ENCODE measurements around the gene CEL.
A peak's percentile ranks its signal among the peaks of the same experiment; 100 is the strongest.

Gene CEL

DNA sequence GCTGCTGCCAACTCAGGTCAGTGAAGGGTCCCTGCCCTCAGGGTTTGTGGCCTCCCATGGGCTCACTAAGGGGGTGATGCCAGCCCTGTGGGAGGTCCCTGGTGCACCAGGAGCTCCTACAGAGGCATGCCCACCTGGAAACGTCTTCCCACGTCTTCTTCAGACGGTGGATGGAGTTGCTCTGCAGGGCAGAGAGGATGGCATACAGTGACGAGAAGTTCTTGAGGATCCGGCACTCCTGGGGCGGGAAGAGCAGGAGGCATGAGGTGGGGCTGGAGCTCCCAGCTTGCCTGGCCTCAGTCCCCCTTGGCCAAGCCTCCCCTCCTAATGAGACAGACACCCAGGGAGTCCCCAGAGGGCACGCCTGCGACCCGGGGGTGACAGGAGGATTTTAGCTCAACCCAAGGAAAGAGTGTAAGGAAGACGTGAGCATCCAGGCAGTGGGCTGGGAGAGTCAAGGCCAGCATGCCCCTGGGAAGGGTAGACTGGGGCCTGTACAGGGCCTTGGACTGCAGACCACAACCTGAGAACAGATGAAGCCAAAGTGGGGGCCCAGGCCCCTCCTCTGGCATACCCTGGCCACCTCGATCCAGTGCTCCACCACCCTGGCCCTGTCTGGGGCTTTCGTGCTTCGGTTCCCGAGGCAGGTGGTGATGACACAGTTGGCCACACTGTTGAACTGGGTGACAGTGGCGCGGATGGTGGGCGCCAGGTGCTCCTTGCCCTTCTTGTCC is 44.9 kb downstream of the CEL start:
- no peak for DNase-seq

- no peak for DNase-seq
Measured at GRCh38 chr9:133107245-133107722, 45.5 kb downstream of the CEL start.

GRCh38 chr9:133107961-133108793 is 46.4 kb downstream of the CEL start:
- no peak for DNase-seq

GRCh38 chr9:133108794-133109641 is 47.2 kb downstream of the CEL start:
- DNase-seq: no peak

GRCh38 chr9:133109931-133110650 is 48.3 kb downstream of the CEL start:
- no peak for DNase-seq

DNA sequence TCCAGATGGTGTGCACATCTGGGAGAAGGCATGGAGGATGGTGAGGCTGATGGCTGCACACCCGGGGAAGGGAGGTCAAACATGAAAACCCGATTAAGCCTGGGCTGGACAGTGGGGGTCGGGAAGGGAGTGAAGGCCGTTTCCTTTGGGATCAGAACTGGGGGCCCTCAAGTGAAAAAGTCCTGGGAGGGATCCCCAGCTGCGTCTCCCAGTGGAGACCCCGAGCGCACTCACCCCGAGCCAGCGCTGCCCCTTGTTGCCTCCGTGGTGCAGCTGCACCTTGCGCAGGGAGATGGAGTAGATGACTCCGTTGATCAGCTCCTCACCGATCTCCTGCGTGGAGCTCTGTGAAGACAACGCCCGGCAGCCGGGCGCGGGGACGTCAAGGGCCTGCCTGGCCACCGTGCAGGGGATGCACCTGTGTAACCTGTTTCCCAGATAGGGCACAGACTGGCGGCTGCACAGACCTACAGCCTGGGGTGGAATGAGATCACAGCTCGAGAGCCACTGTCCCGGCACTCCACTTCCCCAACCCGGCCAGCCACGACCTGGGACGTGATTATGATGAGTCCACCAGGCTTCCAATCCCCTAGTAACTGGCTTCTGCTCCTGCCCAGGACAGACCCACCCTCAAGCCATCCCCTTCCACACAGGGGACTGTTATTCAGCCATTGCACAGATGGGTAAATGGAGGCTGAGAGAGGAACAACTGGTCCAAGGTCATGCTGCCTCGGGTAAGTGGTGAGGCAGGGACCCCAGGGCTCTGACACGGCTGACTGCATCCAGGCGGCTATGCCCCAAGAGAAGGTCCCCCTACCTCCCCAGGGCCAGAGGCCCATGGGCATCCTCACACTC is 50.3 kb downstream of the CEL start:
- DNase-seq: no peak

GRCh38 chr9:133112663-133113026 is 50.9 kb downstream of the CEL start:
- DNase-seq: peak; percentile 48

- no peak for DNase-seq
Measured at GRCh38 chr9:133113163-133113948, 51.6 kb downstream of the CEL start.

DNA sequence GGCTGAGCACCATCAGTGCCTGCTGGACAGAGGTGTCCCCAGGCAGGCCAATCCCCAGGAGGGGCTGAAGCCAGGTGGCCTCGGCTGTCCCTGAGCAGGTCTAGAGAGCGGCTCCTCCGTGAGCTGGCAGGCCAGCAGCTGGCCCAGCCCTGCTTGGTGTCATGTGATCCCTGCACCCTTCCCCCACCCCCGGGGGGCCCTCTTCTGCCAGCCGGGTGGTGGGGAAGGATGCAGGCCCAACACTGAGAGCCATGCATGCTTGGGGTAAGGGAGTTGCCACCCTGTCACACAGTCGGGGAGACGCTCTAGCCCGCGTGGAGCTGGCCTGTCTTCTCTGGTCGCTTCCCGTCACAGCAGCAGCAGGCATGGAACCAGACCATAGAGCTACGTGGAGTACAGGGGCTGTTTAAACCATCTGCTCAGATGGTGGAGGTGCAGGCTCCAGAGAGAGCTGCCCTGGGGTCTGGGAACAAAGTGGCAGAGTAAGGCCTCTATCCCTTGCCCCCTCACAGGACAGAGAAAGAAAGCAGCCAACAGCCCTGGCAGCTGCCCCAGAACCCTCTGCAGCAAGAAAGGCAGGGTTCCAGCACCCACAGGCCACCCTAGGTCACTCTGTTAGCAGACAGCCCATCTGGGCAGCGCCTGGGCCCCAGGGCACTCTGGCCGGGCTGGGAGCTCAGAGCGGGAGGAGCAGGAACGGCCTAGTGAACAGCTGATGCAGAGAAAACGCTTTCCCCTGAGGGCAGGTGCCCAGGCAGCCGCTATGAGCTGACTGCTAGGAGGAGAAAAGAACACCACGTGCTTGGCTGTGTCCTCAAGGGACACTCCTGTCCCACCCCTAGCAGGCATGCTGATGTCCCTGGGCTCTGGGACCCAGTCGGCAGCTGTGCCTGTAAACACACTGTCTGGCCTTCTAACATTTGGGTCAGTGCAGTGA is 52.4 kb downstream of the CEL start:
- no peak for DNase-seq

DNA sequence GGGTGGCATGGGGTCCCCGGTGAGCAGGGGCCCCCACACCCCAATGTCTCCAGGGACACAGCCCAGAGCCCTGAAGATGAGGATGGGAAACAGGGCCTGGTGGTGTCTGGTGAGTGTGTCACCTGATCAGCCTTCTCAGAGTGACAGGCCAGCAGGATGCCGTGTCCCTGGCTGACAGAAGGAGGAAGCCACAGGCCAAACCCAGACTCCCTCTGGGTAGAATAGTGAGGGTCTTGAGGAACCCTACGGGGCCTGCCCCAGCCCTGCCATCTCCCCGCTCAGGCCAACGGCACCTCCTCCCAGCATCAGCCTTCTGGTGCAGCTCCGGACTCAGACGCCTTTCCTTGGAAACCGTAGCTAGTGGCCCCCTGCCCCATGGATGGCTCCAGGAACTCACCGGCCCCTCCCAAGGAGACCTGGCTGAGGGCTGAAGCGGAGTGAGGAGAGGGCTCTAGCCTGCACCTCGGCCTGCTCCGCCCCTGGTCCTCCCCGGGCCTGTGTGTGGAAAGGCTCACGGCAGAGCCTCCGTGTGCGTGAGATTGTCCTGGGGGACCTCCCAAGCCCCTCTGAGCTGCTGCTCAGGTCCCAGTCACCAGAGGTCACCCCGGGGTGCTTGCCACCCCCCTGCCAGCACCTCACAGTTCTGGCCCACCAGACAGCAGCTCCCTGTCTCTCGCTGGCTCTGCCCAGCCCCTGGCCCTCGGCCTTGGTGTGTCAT is 53.3 kb downstream of the CEL start:
- no peak for DNase-seq

DNA sequence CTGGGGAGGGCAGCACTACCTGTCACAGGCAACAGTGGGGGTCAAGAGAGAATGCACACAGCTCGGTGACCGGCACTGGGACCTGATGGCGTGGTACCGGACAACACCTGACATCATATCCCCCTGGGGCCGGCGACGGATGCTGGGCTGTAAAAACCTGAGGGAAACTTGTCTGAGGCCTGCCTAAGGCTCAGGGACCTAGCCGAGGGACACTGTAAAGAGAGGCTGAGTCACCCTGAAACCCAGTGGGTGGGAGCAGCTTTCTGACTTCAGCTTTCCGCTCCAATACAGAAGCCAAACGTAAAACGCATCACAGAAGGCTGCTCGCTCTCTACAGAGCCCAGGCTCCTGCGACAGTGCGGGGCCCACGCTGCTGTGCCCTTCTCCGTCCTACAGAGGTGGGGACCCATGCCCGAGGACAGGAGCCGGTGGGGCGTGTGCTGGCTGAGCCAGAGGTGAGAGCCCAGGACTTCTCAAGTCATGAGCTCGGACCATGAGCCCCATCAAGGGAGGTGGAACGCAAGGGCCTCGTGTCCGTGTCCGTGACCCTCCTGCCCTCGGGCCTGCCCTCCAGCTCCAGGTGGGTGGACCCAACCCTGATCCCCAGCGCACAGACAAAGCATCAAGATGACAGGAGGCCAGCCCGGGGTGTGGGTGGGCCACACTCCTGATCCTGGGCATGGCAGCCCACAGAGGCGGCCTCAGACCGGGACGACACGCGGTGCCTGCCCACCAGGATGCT is 54.0 kb downstream of the CEL start:
- DNase-seq: peak; percentile 41

DNA sequence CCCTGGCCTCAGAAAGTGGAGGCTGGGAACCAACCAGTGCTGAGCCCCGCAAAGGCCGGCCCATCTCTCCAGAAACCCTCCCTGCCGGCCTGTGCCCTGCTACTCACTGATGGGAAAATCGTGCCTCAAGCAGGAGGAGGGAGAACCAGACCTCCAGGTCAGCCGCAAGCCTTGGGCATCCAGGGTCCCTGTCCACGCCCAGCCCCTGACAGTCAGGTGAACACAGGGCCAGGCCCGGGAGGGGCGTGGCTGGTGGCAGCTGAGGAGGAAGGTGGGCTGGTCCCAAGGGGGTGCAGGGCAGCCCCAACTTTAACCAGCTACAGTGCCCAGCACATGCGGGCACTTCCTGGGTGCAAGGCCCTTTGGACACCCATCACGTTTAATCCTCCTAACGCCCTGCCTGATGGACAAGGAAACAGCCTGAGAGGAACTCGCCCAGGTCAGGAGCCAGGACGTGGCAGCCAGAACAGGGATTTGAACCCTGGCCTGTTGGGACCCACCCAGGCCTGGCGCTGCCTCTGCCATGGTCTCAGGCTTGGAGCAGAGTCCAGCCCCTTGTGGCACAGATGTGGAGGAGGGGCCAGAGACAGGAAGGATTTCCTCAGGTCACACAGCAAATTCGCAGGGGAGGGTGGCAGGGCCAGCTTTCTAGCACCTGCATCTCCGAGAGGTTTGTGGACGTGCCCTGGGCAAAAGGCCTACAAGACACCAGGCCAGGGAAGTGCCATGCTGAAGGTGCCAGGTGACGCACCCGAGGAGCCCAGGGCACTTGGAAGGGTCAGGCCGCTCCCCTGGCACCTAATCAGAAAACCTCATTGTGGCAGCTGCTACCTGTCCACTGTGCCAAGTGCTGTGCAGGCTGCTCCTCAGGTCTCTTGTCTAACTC is 54.8 kb downstream of the CEL start:
- DNase-seq: no peak

DNA sequence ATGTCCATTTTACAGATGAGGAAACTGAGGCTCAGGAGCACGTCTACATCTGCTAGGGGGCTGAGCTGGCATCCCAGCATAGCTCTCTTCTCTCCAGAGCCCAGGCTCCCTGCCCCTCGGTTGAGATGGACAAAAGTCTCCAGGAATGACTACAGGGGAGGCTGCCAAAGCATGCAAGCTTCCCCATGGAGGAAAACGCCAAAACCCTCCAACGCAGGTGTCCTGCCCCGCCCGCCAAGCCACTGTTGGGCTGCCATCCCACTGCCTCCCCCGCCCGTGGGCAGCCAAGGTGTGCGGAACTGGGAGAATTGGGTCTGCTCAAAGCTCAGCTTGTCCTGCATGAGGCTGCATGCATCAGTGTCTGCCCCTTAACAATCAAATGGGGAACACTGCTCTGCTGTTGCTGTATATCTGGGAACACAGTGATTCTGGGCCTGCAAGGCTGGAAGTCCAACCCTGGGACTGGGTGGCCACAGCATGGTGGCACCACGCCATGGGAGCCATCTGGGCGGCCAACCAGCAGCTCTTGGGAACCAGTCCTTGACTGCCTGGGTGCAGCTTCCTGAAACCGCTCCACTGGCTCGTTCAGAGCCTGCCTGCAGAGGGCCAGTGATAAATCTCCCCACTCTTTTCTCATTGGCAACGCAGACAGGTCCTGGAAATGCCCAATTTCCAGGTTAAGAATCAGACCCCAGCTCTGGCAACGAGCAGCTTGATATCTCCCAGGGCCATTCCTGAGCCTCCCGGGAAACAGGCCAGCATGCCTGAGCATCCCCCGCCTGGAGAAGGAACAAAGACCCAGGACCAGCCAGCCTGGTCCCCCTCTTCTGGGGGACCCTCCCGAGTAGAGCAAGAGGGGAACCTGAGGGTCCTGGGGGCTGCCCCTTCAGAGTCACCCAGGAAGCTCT is 55.7 kb downstream of the CEL start:
- DNase-seq: no peak

DNA sequence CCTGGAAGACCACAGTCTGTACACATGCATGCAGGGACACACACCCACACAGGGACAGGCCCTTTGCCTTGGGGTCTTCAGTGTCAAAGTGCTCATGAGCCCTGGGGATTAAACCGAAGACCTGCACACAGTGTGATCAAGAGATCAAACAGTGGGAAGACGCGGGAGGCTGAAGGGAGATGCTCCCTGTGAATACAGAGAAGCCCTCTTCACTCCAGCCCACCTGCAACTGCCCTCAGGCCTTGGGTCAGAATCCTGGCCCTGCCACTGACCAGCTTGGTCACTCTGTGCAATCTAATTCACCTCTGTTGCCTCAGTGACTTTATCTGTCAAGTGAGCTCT is 56.4 kb downstream of the CEL start:
- no peak for DNase-seq

- DNase-seq: no peak
Measured at GRCh38 chr9:133118568-133118967, 56.8 kb downstream of the CEL start.

Data from effector CD4-positive, alpha-beta T cell (primary cell).